GM21526 (cell line): ENCODE measurements around the gene QSOX1.

ENCODE experiments used
- ATAC-seq: cut with Tn5 transposase; IDR thresholded peaks from one replicate; pipeline ENCODE4 v1.9.1; 2021; ENCODE audit warnings: moderate library complexity; ENCODE audit not compliant: unreplicated experiment, low FRiP score

Gene QSOX1

GRCh38 chr1:180248176-180248575 lies 93.5 kb downstream of the QSOX1 start:
- ATAC-seq = no peak

GRCh38 chr1:180248731-180249681 lies 94.3 kb downstream of the QSOX1 start:
- ATAC-seq = no peak

- no peak for ATAC-seq
Observed at GRCh38 chr1:180249725-180250498, 95.2 kb downstream of the QSOX1 start.

GRCh38 chr1:180250499-180250770 lies 95.8 kb downstream of the QSOX1 start:
- no peak for ATAC-seq

- no peak for ATAC-seq
Observed at GRCh38 chr1:180250883-180251509, 96.3 kb downstream of the QSOX1 start.

DNA sequence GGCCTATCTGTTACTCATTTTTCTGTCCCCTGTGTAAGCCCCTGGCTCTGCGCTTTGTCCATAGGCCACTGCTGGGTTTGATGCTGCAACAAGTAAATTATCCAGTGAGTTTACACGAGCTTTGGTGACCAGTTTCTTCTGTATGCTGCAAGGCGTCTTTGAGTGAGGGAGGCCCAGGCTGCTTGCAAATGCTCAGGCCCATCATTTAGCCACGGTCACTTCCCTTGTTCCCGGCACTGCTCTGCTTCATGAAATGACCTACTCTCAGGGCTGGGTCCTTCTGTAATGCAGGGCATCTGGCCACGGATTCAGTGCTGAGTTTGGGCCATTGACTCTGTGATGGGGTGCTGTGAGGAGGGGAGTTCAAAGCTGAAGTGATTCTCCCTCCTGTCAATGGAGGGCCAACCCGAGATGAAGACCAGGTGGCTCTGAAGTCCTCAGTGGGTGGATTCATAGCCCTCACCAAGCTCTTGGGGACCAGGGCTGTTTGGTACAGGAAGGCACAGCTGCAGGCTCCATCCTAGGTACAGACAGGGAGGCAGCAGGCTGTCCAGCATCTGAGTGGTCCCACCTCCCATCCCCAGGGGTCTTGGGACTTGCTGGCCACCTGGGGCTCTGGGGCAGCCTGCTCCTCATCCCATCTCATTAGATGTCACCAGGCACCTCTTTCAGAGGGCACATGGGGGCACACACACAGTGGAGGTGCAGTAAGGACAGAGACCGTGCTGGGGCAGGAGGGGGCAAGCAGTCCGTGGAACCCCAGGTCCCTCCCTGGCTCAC lies 97.0 kb downstream of the QSOX1 start:
- no peak for ATAC-seq

DNA sequence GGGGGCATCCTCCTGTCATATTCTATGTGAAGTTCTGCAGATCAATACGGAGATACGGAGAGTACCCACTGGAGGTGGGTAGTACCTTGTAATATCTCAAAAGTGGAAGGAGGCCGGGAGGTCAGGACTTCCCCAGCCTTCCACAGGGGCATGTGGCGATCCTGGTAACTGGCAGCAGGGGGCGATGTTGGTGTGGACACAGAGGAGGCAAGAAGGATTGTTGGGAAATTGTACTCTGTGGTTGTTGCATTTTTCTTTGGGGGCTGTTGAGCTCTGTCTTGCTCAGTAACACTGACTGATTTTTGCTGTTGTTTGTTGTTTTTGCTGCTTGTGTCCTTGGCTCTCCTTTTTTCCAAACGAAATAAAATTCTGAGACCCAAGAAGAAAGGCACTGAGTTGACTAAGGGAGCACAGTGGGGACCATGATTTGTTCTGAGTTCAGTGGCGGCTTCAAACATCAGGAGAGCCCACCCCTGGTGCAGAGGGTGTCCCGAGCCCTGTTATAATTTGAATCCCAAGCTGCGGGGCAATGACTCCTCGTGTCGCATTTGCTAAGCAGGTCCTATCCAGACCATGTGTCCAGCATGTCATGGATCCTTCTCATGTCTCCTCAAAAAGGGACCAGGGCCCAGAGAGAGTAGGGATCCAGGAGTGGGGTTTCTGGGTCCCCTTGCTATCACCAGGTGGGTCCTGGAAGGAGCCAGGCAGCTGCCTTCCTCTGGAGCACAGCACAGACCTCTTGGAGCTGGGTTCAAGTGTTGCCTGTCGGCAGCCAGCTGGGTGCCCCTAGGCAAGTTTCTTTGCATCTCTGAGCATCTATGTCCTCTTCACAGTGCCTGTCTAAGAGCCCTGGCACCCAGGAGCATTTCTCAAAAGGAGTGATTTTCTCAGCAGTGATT lies 98.2 kb downstream of the QSOX1 start:
- ATAC-seq = peak; percentile 60
